Panc1 (cell line): ENCODE data around the gene IFNLR1. TPM values are rescaled to one million over a fixed set of nuclear protein-coding genes. Genes with fewer than 3 reads are reported as not detected.

Experiments
- ATAC-seq: fragments of 200-7000 bp; cut with Tn5 transposase; 2 replicates; pipeline ENCODE4 v1.9.1; 2020; ENCODE audit warnings: mild to moderate bottlenecking, moderate library complexity
- Bru-seq: library from RNA; stranded (reverse); fragments of 400-500 nt; gene quantifications from one replicate; lab custom pipeline; 2021; lab: Mats Ljungman, UMichigan
- BruChase-seq, 2 experiments: library from RNA; stranded (reverse); fragments of 400-500 nt; gene quantifications; one replicate each; lab custom pipeline; 2021; lab: Mats Ljungman, UMichigan
- BruUV-seq: library from RNA; stranded (reverse); fragments of 400-500 nt; replicated peaks from 2 replicates; lab custom pipeline; 2021; lab: Mats Ljungman, UMichigan
- CTCF ChIA-PET: fragments of 300-600 bp; sonication (Branson Sonifier 250); formaldehyde crosslinking; loops from one replicate; lab custom pipeline; 2022; ENCODE audit warnings: antibody characterized with exemption; lab: Charles Lee
- POLR2A ChIA-PET: fragments of 300-600 bp; sonication (Branson Sonifier 250); formaldehyde crosslinking; loops from one replicate; lab custom pipeline; 2022; ENCODE audit warnings: antibody characterized with exemption; lab: Charles Lee
- DNase-seq: peaks from one replicate; pipeline ENCODE4 v3.0.0-alpha.2; 2010; ENCODE audit warnings: low read depth, low spot score
- H3K27ac ChIP-seq: 2 replicates; pipeline ENCODE4 v1.5.1; 2011; ENCODE audit warnings: mild to moderate bottlenecking, low read length, inconsistent platforms
- H3K27me3 ChIP-seq: fragments of 200-500 bp; sonication (Bioruptor generic); 2 replicates; pipeline ENCODE4 v1.6.0; 2014; ENCODE audit warnings: low read length, inconsistent platforms; ENCODE audit not compliant: control insufficient read depth, insufficient read depth
- H3K36me3 ChIP-seq: fragments of 200-500 bp; sonication (Bioruptor generic); 2 replicates; pipeline ENCODE4 v1.5.1; 2014; ENCODE audit warnings: inconsistent platforms, mild to moderate bottlenecking, low read length, moderate library complexity; ENCODE audit not compliant: control insufficient read depth, insufficient read depth
- H3K4me1 ChIP-seq: 2 replicates; pipeline ENCODE4 v1.5.1; 2011; ENCODE audit warnings: inconsistent platforms, mild to moderate bottlenecking, low read length, moderate library complexity; ENCODE audit not compliant: control insufficient read depth, insufficient read depth
- H3K4me3 ChIP-seq, 2 experiments: 2 replicates each; pipeline ENCODE4 v1.5.1; 2011 to 2012; ENCODE audit warnings: low read depth in 2 of 2, low read length in 2 of 2, mild to moderate bottlenecking in 2 of 2, inconsistent platforms in 1 of 2, moderate library complexity in 1 of 2
- H3K9me3 ChIP-seq: fragments of 200-500 bp; sonication (Bioruptor generic); 2 replicates; pipeline ENCODE4 v1.5.1; 2014; ENCODE audit warnings: low read depth, mild to moderate bottlenecking, inconsistent platforms, low read length, moderate library complexity; ENCODE audit not compliant: control insufficient read depth, insufficient read depth
- CTCF ChIP-seq: fragments of 450-650 bp; IDR thresholded peaks from 2 replicates; pipeline ENCODE4 v1.5.1; 2017; ENCODE audit warnings: mild to moderate bottlenecking
- POLR2AphosphoS5 ChIP-seq: IDR thresholded peaks from 2 replicates; pipeline ENCODE4 v1.6.1; 2012; ENCODE audit warnings: mild to moderate bottlenecking, low read depth, low read length, moderate library complexity
- SIN3A ChIP-seq: IDR thresholded peaks from 2 replicates; pipeline ENCODE4 v1.6.1; 2012; ENCODE audit warnings: low read depth, mild to moderate bottlenecking, low read length, moderate library complexity, borderline replicate concordance; ENCODE audit not compliant: insufficient read depth
- TCF7L2 ChIP-seq: IDR thresholded peaks from 2 replicates; pipeline ENCODE4 v1.6.1; 2011; ENCODE audit warnings: mild to moderate bottlenecking, low read depth, low read length, inconsistent platforms
- in situ Hi-C: cut with HindIII; loops from 2 replicates; pipeline ENCODE4 v1.10.0; 2016; ENCODE audit warnings: low sequenced_read_pairs, low pct_unique_long_range_greater_than_20kb
- intact Hi-C: fragments of 100-400 bp; cut with micrococcal nuclease; formaldehyde crosslinking; loops from one replicate; pipeline ENCODE4 v1.10.0; 2022; ENCODE audit not compliant: unreplicated experiment
- long read RNA-seq: library from polyadenylated mRNA; unstranded; transcript quantifications from one replicate; pipeline ENCODE4 v2.0.0, GENCODE V29; 2021; ENCODE audit not compliant: unreplicated experiment
- polyA plus RNA-seq: library from polyadenylated mRNA; unstranded; fragments of >200 nt; gene quantifications from one replicate; pipeline ENCODE4 v1.2.1, GENCODE V29; 2012; ENCODE audit warnings: missing spikeins; ENCODE audit not compliant: insufficient read length
- total RNA-seq: library from RNA; stranded (reverse); gene quantifications from one replicate; pipeline ENCODE4 v1.2.1, GENCODE V29; 2021; ENCODE audit not compliant: unreplicated experiment
- TF ChIP-seq, protein P1 (sequence below), 2 experiments: IDR thresholded peaks; 2 replicates each; pipeline ENCODE4 v1.6.1; 2011 to 2012; ENCODE audit warnings: low read depth in 2 of 2, control low read depth in 1 of 2, low read length in 1 of 2, mild to moderate bottlenecking in 1 of 2, moderate library complexity in 1 of 2; ENCODE audit not compliant: insufficient read depth in 1 of 2

Gene IFNLR1
- 1.0 TPM for total RNA-seq
- polyA plus RNA-seq, result 0.96 TPM
- Bru-seq, nascent RNA, result percentile 34 among the genes with signal in this experiment
- BruChase-seq, experiment 1, labeled RNA remaining after a 2-hour chase, result percentile 32 among the genes with signal in this experiment
- BruChase-seq, experiment 2, labeled RNA remaining after a 6-hour chase, result percentile 33 among the genes with signal in this experiment
- long read RNA-seq, result 0 reads

DNA sequence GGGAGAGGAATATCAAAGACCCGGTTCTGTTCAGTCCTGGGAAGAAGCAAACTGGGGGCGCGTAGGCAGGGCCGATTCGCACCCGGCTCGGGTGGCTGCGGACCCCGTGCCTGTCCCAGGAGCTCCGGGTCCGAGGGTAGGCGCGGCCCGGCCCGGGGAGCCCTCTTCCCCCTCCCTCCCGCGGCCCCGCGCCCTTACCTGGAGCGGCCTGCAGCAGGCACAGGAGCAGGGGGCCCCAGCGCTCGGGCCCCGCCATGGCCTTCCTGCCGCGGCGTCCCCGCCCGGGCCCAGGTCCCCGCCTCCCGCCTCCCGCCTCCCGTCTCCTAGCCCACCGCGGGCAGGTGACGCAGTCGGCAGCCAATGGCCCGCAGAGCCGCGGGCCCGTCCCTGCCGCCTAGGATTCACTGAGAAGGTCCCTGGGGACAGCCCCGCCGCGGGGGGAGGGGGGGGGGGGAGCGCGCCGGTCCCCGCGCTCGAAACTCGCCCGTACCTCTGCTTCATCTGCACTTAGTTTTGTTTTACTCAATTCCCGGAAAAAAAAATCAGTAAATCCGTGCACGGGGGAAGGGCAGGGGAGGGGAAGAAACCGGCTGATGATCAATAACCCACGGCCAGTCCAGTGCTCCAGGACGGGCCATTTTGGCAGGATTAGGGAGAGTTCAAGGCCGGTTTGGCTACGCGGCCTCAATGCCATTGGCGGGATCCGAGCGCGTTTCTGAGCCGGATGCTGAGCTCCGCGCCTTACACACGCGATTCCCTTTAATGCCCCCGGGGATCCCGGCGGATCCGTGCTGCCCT is at the start of gene IFNLR1:
TSS of gene IFNLR1 (minus strand) at position 297 of the 798 bp plus-strand sequence. CDS start at position 256, 41 bp downstream.
- Histone ChIP-seq H3K4me3 (peak within 1 kb of the TSS; percentile 53 to 69), H3K36me3 (no peaks in the 10 kb centered on the region), H3K27me3 (no peaks in the 10 kb centered on the region), H3K27ac (peak within 1 kb of the TSS; percentile 35; the same call in 1 of the 2 replicates), H3K9me3 (no peaks in the 10 kb centered on the region), H3K4me1 (peaks cover 10% of the 10 kb centered on the region; the same call in 1 of the 2 replicates)
- ChIA-PET POLR2A (no interaction called here), CTCF (interaction anchor here (0.6 to 0.7 kb wide), 3 partner anchors 27 to 198 kb away, joined by 3 to 8 read pairs (median 3); no protein-coding TSS in a partner anchor)
- TF ChIP-seq CTCF (no peak), POLR2AphosphoS5 (no peak), SIN3A (no peak), TCF7L2 (no peak)
- TF ChIP-seq, protein P1, sequence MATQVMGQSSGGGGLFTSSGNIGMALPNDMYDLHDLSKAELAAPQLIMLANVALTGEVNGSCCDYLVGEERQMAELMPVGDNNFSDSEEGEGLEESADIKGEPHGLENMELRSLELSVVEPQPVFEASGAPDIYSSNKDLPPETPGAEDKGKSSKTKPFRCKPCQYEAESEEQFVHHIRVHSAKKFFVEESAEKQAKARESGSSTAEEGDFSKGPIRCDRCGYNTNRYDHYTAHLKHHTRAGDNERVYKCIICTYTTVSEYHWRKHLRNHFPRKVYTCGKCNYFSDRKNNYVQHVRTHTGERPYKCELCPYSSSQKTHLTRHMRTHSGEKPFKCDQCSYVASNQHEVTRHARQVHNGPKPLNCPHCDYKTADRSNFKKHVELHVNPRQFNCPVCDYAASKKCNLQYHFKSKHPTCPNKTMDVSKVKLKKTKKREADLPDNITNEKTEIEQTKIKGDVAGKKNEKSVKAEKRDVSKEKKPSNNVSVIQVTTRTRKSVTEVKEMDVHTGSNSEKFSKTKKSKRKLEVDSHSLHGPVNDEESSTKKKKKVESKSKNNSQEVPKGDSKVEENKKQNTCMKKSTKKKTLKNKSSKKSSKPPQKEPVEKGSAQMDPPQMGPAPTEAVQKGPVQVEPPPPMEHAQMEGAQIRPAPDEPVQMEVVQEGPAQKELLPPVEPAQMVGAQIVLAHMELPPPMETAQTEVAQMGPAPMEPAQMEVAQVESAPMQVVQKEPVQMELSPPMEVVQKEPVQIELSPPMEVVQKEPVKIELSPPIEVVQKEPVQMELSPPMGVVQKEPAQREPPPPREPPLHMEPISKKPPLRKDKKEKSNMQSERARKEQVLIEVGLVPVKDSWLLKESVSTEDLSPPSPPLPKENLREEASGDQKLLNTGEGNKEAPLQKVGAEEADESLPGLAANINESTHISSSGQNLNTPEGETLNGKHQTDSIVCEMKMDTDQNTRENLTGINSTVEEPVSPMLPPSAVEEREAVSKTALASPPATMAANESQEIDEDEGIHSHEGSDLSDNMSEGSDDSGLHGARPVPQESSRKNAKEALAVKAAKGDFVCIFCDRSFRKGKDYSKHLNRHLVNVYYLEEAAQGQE (IDR thresholded peaks at IDR 0.05; ENCODE audit: insufficient read depth in 1 of 2, low read depth in 2 of 2, low read length in 1 of 2), result no peak
- in situ Hi-C loops (no loop called here), intact Hi-C loops (no loop called here)
- ATAC-seq (peak; percentile 66), DNase-seq (no peak)
- BruUV-seq, result no TSS peak

GRCh38 chr1:24235921-24236788 is 49.1 kb upstream of the IFNLR1 start:
- in situ Hi-C loops, result no loop called here

More at GRCh38 chr1:24235921-24236788, 49.1 kb upstream of the IFNLR1 start:
- DNase-seq, result peak; percentile 24
- CTCF ChIA-PET, result interaction anchor here (0.7 kb wide), 1 partner anchor 37 kb away, joined by 3 read pairs; no protein-coding TSS in a partner anchor
- H3K4me1 ChIP-seq, result peaks cover 19% of the 10 kb centered on the region
- BruUV-seq, result no TSS peak
- peak overlapping the region; percentile 71 for H3K27ac ChIP-seq
- intact Hi-C loops, result no loop called here
- peak overlapping the region in 1 of 2 experiments; percentile 19; a peak in 2 of 4 replicates for H3K4me3 ChIP-seq
- peak; percentile 87 for ATAC-seq
- TF ChIP-seq, protein P1 (IDR thresholded peaks at IDR 0.05; ENCODE audit: insufficient read depth in 1 of 2, low read depth in 2 of 2, low read length in 1 of 2), result no peak
- no peak for TF ChIP-seq POLR2AphosphoS5
- no peak for TF ChIP-seq SIN3A
- no peak for TF ChIP-seq TCF7L2
- no peak for TF ChIP-seq CTCF
- no peaks in the 10 kb centered on the region for H3K27me3 ChIP-seq
- no peaks in the 10 kb centered on the region for H3K9me3 ChIP-seq
- POLR2A ChIA-PET, result interaction anchor here (0.6 kb wide), 1 partner anchor 178 kb away, joined by 16 read pairs; no protein-coding TSS in a partner anchor
- H3K36me3 ChIP-seq, result no peaks in the 10 kb centered on the region
